Stimulated activated CD8-positive, alpha-beta memory T cell treated with anti-CD3 and anti-CD28 coated beads, Interleukin-7, amount 100 ng/mL, for 24 hours (primary cell): ENCODE data around the gene QSOX2.
"Not testable (repeated sequence)": the region's sequence is repeated elsewhere in the genome, so short reads cannot be mapped to it uniquely, and the experiment has no call there.

Source experiments
- DNase-seq: peaks from one replicate; pipeline ENCODE4 v3.0.0-alpha.2; 2020; ENCODE audit warnings: low read depth

QSOX2 gene

GRCh38 chr9:136266641-136267040, 21.0 kb upstream of the QSOX2 start:
- not testable (repeated sequence) for DNase-seq

- no peak for DNase-seq
Observed at GRCh38 chr9:136265561-136266355, 20.1 kb upstream of the QSOX2 start.

- DNase-seq = no peak
Observed at GRCh38 chr9:136264441-136265405, 19.1 kb upstream of the QSOX2 start.

GRCh38 chr9:136264031-136264430, 18.4 kb upstream of the QSOX2 start:
- no peak for DNase-seq

DNA sequence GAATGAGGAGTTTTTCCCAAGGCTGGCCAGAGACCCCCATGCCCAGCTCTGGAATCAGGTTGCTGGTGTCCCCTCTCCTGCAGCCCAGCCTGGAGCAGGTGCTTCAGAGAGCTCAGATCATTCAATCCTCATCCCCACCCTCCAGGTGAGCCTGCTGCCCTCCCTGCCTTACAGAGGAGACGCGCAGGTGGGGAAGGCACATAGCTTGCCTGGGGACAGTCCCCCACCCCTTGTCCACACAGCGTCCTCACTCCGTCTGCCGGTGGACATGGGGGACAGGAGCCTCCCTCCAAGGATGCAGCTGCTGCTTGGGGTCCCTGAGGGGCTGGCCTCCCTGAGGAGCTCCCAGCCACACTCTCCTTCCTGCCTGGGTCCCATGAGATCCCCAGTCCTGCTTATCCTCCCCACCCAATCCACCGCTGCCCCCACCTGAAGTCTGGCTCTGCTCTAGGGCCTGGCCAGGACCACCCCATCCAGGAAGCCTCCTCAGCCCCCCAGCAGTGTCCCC, 17.1 kb upstream of the QSOX2 start:
- DNase-seq = no peak

GRCh38 chr9:136261686-136262430, 16.2 kb upstream of the QSOX2 start:
- no peak for DNase-seq

DNA sequence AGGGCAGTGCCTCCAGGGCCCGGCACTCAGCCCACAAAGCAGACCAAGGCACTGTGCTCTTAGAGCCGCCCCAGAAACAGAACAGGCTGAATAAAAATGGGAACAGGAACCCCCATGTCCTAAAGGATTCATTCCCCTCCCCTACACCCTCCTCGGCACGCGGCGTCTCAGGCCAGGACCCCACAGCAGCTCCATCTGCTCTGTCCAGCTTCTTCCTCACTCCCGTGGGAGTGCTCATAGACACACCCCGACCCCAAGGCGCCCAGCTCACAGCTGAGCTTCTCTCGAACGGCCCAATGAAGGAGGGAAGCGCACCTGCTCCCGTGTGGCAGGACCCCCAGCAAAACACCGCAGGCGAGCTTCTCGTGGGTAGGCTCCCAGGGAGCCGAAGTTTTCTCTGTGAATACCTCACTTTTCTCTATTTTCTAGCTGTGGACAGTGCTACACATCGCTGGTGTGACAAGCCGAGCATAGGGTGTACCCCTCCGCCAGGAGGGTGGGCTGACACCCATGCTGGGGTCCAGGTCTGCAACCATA, 15.4 kb upstream of the QSOX2 start:
- DNase-seq = no peak

- DNase-seq = no peak
Observed at GRCh38 chr9:136260521-136260920, 14.9 kb upstream of the QSOX2 start.

GRCh38 chr9:136259836-136260235, 14.2 kb upstream of the QSOX2 start:
- DNase-seq = no peak

DNA sequence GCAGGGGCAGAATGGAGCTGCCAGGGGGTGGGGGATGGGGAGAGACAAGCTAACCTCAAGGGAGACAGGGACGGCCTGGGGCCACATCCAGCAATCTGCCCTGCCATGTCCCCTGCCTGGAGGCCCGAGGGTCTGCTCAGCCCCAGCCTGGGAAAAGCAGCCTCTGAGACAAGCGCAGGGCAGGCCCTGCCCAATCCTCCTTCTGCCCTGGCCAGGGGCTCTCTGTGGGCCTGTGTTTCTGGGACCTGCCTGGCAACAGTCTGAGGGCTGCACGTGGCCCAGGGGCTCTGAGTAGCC, 13.9 kb upstream of the QSOX2 start:
- DNase-seq = no peak

- DNase-seq = no peak
Observed at GRCh38 chr9:136258786-136259516, 13.3 kb upstream of the QSOX2 start.

GRCh38 chr9:136258299-136258625, 12.7 kb upstream of the QSOX2 start:
- no peak for DNase-seq

- no peak for DNase-seq
Observed at GRCh38 chr9:136257381-136258298, 12.0 kb upstream of the QSOX2 start.

DNA sequence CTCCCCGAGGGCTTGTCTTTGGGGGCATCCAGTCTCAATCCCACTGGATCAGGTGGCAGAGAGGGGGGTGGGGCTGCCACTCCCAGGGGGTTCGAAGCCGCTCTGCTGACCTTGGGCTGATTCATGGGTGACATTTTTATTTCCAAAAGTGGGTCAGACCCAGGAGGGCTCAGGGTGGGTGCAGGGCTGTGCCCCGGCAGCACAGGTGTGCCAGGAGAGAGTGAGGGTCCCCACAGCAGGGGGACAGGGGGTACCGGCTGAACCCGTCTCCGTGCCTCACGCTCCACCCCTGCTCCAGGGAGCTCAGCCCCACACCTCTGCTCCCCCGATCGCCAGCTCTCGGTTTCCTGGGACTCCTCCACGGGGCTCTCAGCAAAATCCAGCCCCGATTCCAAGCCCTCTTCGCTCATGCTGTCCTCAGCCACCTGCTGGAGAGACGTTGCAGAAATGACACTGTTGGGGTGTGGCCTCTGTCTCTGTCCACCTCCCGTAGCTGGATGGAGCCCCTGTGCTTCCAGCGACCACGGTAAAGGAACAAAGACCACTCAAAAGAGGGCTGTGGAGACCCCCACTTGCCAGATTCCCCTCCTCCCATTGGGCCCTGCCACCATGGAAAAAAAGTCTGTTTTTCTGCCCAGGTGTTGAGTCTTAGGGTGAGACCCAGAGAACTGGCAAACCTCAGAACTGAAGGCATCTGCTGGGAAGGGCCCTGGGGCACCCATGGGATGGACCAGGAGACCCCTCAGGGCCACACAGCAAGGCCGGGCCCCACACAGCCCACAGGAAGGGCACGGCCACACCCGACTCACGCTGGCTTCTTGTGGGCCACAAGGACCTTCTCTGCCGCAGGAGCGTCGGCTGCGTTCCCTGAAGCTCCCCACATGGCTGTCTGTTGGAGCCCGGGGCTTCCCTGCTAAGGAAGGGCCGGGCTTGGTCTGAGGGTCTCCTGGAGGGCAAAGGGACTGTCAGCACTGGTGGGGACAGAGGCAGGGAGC, 10.6 kb upstream of the QSOX2 start:
- DNase-seq = no peak

DNA sequence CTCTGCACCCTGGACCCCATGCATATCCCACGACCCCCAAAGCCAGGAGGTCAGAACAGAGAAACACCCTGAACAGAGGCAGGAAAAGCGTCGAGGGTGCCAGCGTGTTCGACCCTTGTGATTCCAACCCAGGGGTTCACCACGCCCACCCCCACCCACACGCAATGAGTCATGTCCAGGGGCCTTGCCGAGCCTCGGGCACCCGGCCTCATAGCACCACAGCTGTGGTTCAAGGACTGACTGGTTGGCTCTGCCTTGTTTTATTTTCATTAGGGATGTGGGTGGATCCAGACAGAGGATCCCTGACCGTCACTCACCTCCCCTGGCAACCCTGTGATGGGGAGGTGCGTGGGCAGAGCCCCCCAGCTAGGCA, 9.5 kb upstream of the QSOX2 start:
- DNase-seq = no peak

- DNase-seq = no peak
Observed at GRCh38 chr9:136254381-136255165, 9.0 kb upstream of the QSOX2 start.

- no peak for DNase-seq
Observed at GRCh38 chr9:136253246-136254130, 7.9 kb upstream of the QSOX2 start.
